Gastrocnemius medialis (tissue), 4 donors: ENCODE measurements around the gene WHRN. TPM values are rescaled to one million over a fixed set of nuclear protein-coding genes. Genes with fewer than 3 reads are reported as not detected.

Experiments
- ATAC-seq, 2 donors: fragments of 150-250 bp; one replicate each; pipeline ENCODE4 v1.9.1; 2016
- DNase-seq, 2 donors: peaks; one replicate each; pipeline ENCODE4 v3.0.0-alpha.2; 2019
- H3K27ac ChIP-seq, 4 donors: fragments of 200-600 bp; sonication (generic); 1 replicate in 1 of 4; 2 replicates in 3 of 4; pipeline ENCODE4 v1.5.1; 2016 to 2018; ENCODE audit warnings: mild to moderate bottlenecking in 2 of 4, moderate library complexity in 1 of 4
- H3K27me3 ChIP-seq, 3 donors: fragments of 200-600 bp; sonication (generic) in 2 of 3; 1 replicate in 1 of 3; 2 replicates in 2 of 3; pipeline versions ENCODE4 v1.5.1 to v1.6.0; 2016 to 2019; ENCODE audit warnings: mild to moderate bottlenecking in 1 of 3, moderate library complexity in 1 of 3
- H3K36me3 ChIP-seq, 2 donors: fragments of 200-600 bp; sonication (generic) in 1 of 2; one replicate each; pipeline ENCODE4 v1.5.1; 2017 to 2018
- H3K4me1 ChIP-seq, 2 donors: fragments of 200-600 bp; sonication (generic) in 1 of 2; one replicate each; pipeline ENCODE4 v1.5.1; 2016 to 2017; ENCODE audit warnings: mild to moderate bottlenecking in 2 of 2
- H3K4me3 ChIP-seq, 4 donors: fragments of 200-600 bp; sonication (generic) in 3 of 4; 1 replicate in 1 of 4; 2 replicates in 3 of 4; pipeline ENCODE4 v1.5.1; 2016 to 2019; ENCODE audit warnings: mild to moderate bottlenecking in 2 of 4
- H3K9me3 ChIP-seq, 3 donors: fragments of 200-600 bp; sonication (generic) in 2 of 3; 1 replicate in 1 of 3; 2 replicates in 2 of 3; pipeline ENCODE4 v1.5.1; 2016 to 2019
- POLR2A ChIP-seq, 2 donors: fragments of 450-650 bp; IDR thresholded peaks; one replicate each; pipeline ENCODE4 v1.6.1; 2017; ENCODE audit warnings: antibody characterized with exemption in 2 of 2, mild to moderate bottlenecking in 2 of 2, moderate library complexity in 2 of 2
- in situ Hi-C, 4 donors: fragments of 200-750 bp; cut with MboI; loops; one replicate each; pipeline versions ENCODE4 v1.15.0 to v1.8.0; 2017; ENCODE audit warnings: low sequenced_read_pairs in 4 of 4
- intact Hi-C: fragments of 100-400 bp; cut with DNase I; formaldehyde crosslinking; loops from one replicate; pipeline ENCODE4 v1.15.1; 2023; ENCODE audit warnings: low total_unique reads
- total RNA-seq, 4 donors: library from RNA; depleted of rRNA; stranded (reverse); fragments of >200 nt; gene quantifications; one replicate each; pipeline versions ENCODE4 v1.1.0 to v1.2.3, GENCODE V29; 2016
- TF ChIP-seq, protein P1 (sequence below), 5 experiments: fragments of 450-650 bp in 3 of 5; fragments of 200-600 bp in 2 of 5; sonication (generic) in 2 of 5; IDR thresholded peaks in 4 of 5; conservative IDR thresholded peaks in 1 of 5; 1 replicate in 4 of 5; 2 replicates in 1 of 5; pipeline ENCODE4 v1.5.1; 2016 to 2019; ENCODE audit warnings: antibody characterized with exemption in 5 of 5, mild to moderate bottlenecking in 3 of 5, moderate library complexity in 3 of 5

The WHRN gene
- total RNA-seq, 4 donors from 2014 or later: 0.16 to 0.18 TPM; not detected in 2

DNA sequence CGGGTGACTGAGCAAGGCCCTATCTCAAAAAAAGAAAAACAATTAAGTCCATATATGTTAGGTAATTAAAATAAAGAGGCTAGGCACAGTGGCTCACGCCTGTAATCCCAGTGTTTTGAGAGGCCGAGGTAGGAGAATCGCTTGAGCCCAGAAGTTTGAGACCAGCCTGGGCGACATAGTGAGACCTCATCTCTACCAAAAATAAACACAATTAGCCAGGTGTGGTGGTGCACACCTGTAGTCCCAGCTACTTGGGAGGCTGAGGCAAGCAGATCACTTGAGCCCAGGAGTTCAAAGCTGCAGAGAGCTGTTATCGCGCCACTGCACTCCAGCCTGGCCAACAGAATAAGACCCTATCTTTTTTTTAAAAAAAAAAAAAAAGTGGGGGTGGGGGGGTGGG is 12.3 kb downstream of the WHRN start:
- DNase-seq (no peak), ATAC-seq (no peak)
- no peaks in the 10 kb centered on the region for H3K4me1 ChIP-seq
- intact Hi-C loops (no loop called here), in situ Hi-C loops (loop anchor here in 1 of 4 donors (25.0 kb wide), 1 partner anchor 144 kb away; no protein-coding TSS in a partner anchor)
- peaks cover 0 to 4% (median 0%) of the 10 kb centered on the region in 3 donors for H3K27me3 ChIP-seq
- no peak overlapping the region for H3K27ac ChIP-seq
- no peaks in the 10 kb centered on the region for H3K9me3 ChIP-seq
- no peak overlapping the region for H3K4me3 ChIP-seq
- no peaks in the 10 kb centered on the region for H3K36me3 ChIP-seq
- TF ChIP-seq, protein P1, sequence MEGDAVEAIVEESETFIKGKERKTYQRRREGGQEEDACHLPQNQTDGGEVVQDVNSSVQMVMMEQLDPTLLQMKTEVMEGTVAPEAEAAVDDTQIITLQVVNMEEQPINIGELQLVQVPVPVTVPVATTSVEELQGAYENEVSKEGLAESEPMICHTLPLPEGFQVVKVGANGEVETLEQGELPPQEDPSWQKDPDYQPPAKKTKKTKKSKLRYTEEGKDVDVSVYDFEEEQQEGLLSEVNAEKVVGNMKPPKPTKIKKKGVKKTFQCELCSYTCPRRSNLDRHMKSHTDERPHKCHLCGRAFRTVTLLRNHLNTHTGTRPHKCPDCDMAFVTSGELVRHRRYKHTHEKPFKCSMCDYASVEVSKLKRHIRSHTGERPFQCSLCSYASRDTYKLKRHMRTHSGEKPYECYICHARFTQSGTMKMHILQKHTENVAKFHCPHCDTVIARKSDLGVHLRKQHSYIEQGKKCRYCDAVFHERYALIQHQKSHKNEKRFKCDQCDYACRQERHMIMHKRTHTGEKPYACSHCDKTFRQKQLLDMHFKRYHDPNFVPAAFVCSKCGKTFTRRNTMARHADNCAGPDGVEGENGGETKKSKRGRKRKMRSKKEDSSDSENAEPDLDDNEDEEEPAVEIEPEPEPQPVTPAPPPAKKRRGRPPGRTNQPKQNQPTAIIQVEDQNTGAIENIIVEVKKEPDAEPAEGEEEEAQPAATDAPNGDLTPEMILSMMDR (IDR thresholded peaks at IDR 0.05 in 4 of 5, conservative IDR thresholded peaks at IDR 0.05 in 1 of 5): no peak
- TF ChIP-seq POLR2A (IDR thresholded peaks at IDR 0.05): no peak

DNA sequence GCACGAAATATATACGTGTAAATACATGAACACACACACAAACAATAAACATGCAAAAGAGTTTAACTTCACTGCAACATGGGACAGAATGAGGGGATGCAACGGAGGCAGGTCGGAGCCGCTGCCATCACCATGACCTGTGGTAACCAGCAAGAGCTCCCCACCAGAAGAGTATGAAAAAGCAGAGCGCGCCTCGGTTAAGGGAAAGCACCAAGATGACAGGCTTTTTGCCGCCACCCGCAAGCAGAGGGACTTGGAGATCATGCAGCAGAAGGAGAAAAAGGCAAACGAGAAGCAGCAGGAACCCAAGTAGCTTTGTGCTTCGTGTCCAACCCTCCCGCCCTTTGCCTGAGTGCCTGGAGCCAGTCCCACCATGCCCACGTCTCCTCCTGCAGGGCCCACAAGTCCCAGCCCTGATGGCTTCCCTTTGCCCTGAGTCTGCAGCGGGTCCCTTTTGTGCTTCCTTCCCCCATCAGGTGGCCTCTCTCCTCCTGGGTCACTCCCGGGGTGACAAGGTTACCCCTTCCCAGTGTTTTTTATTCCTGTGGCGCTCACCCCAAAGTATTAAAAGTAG is 13.8 kb downstream of the WHRN start:
- intact Hi-C loops (no loop called here), in situ Hi-C loops (loop anchor here in 1 of 4 donors (25.0 kb wide), 1 partner anchor 146 kb away; no protein-coding TSS in a partner anchor)
- DNase-seq (no peak), ATAC-seq (no peak)
- TF ChIP-seq POLR2A (IDR thresholded peaks at IDR 0.05): no peak
- TF ChIP-seq, protein P1 (IDR thresholded peaks at IDR 0.05 in 4 of 5, conservative IDR thresholded peaks at IDR 0.05 in 1 of 5): no peak
- H3K4me3 ChIP-seq: no peak overlapping the region
- H3K36me3 ChIP-seq: no peaks in the 10 kb centered on the region
- H3K27ac ChIP-seq: no peak overlapping the region
- H3K9me3 ChIP-seq: no peaks in the 10 kb centered on the region
- H3K27me3 ChIP-seq: peaks cover 0 to 4% (median 0%) of the 10 kb centered on the region in 3 donors
- H3K4me1 ChIP-seq: no peaks in the 10 kb centered on the region

DNA sequence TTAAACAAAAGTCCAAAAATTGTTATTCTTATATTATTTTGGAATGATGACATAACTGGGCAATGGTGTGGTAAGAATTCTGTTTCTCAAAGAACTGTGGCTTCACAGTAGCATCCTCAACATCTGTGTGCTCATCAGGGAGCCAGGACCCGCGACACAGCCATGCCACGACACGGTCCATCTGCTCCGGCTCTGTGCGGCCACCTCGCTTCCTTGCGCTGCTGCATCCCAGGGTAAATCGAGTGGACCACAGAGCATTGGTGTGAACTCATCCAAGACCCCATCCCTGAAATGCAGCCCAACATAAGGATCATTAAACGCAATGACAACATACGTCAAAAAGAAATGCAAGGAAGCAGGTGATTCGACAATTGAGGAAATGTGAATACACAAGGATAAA is 15.3 kb downstream of the WHRN start:
- Histone ChIP-seq H3K27ac (no peak overlapping the region), H3K36me3 (no peaks in the 10 kb centered on the region), H3K4me3 (no peak overlapping the region), H3K27me3 (peaks cover 0 to 4% (median 0%) of the 10 kb centered on the region in 3 donors), H3K9me3 (no peaks in the 10 kb centered on the region), H3K4me1 (no peaks in the 10 kb centered on the region)
- TF ChIP-seq, protein P1 (IDR thresholded peaks at IDR 0.05 in 4 of 5, conservative IDR thresholded peaks at IDR 0.05 in 1 of 5): no peak
- no peak for TF ChIP-seq POLR2A (IDR thresholded peaks at IDR 0.05)
- ATAC-seq (no peak), DNase-seq (no peak)
- intact Hi-C loops (loop anchor here (10.0 kb wide), 1 partner anchor 85 kb away; no protein-coding TSS in a partner anchor), in situ Hi-C loops (loop anchor here (10.0 to 25.0 kb wide), 2 partner anchors 147 to 165 kb away; partner anchors contain the start of gene TEX53 (in 3 of the 4))

DNA sequence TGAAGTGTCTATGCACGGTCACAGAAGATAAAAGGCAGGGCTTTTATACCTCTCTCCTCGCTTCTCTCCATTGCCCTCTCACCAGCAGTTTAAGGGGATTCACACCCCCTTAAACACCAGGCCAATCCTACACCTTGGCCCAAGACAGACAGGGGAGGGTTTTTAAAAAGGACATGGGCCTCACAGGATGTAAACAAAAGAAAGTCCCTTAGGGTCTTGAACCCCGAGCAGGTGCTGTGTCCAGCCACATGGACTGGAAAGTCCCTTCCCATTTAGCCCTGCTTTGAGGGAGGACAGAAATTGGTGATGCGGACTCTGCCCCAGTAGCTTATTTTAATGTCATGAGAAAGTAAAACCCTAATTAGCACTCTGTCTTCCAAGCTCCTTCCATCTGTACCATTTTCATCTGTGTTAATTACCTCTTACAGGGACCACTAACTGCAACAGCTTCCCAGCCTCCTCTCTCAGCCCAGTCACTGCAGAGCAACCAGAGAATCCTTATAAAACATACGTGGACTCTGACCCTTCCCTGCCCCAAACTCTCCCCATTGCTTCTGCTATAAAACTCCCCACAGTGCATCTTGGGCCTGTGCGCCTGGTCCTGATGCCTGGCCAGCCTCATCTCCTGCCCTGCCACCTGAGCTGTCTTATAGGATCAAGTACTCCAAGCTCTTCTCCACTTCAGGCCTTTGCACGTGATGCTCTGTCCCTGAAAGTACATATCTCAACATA is 16.7 kb downstream of the WHRN start:
- Histone ChIP-seq H3K36me3 (no peaks in the 10 kb centered on the region), H3K27ac (no peak overlapping the region), H3K27me3 (peaks cover 0 to 2% (median 0%) of the 10 kb centered on the region in 3 donors), H3K4me1 (no peaks in the 10 kb centered on the region), H3K4me3 (no peak overlapping the region), H3K9me3 (no peaks in the 10 kb centered on the region)
- no peak for TF ChIP-seq POLR2A (IDR thresholded peaks at IDR 0.05)
- TF ChIP-seq, protein P1 (IDR thresholded peaks at IDR 0.05 in 4 of 5, conservative IDR thresholded peaks at IDR 0.05 in 1 of 5): no peak
- ATAC-seq (no peak), DNase-seq (no peak)
- intact Hi-C loops: loop anchor here (10.0 kb wide), 1 partner anchor 84 kb away; no protein-coding TSS in a partner anchor
- in situ Hi-C loops: loop anchor here (10.0 to 25.0 kb wide), 2 partner anchors 149 to 166 kb away; partner anchors contain the start of gene TEX53 (in 3 of the 4)
